HepG2 (cell line): Measurements from ENCODE around the gene CENPM. TPM values are rescaled to one million over a fixed set of nuclear protein-coding genes. Genes with fewer than 3 reads are reported as not detected.

ENCODE experiments used
- POGK ChIP-seq: sonication (generic); formaldehyde crosslinking; conservative IDR thresholded peaks from 2 replicates; pipeline ENCODE4 v1.8.0; 2022; ENCODE audit warnings: mild to moderate bottlenecking, moderate library complexity, missing genetic modification reagents
- ZBTB25 ChIP-seq: IDR thresholded peaks from 2 replicates; pipeline ENCODE4 v1.6.1; 2018; ENCODE audit warnings: missing genetic modification reagents
- ZNF83 ChIP-seq: sonication (generic); formaldehyde crosslinking; IDR thresholded peaks from 2 replicates; pipeline ENCODE4 v1.4.0; 2020; ENCODE audit warnings: missing genetic modification reagents, mild to moderate bottlenecking, borderline replicate concordance
- polyA plus RNA-seq, 8 experiments: library from polyadenylated mRNA; depleted of rRNA in 3 of 8; stranded (reverse) in 7 of 8; unstranded in 1 of 8; fragments of >200 nt; fragmentation: Illumina TruSeq in 4 of 8; extraction: Trizol in 4 of 8; gene quantifications; 2 replicates each; pipeline versions ENCODE4 v1.2.1 to v1.2.3, GENCODE V29; 2011 to 2016; ENCODE audit warnings: low read depth in 4 of 8, missing spikeins in 1 of 8, mixed read lengths in 1 of 8; ENCODE audit not compliant: insufficient read depth in 1 of 8
- total RNA-seq, 5 experiments: library from RNA; depleted of rRNA; stranded (reverse); fragments of >200 nt; fragmentation: Illumina TruSeq; extraction: Trizol; gene quantifications; 2 replicates each; pipeline ENCODE4 v1.2.3, GENCODE V29; 2016; ENCODE audit warnings: low read depth in 1 of 5
- TF ChIP-seq, protein P1 (sequence below): sonication (generic); formaldehyde crosslinking; IDR thresholded peaks from 2 replicates; pipeline ENCODE4 v1.5.0; 2020; ENCODE audit warnings: mild to moderate bottlenecking, missing genetic modification reagents

CENPM gene
- total and polyA plus RNA-seq, 2 of the 13 experiments (the other 11 are each of a cell fraction or from before 2014, with no cell fraction given) = 11.2 to 37.3 TPM

DNA sequence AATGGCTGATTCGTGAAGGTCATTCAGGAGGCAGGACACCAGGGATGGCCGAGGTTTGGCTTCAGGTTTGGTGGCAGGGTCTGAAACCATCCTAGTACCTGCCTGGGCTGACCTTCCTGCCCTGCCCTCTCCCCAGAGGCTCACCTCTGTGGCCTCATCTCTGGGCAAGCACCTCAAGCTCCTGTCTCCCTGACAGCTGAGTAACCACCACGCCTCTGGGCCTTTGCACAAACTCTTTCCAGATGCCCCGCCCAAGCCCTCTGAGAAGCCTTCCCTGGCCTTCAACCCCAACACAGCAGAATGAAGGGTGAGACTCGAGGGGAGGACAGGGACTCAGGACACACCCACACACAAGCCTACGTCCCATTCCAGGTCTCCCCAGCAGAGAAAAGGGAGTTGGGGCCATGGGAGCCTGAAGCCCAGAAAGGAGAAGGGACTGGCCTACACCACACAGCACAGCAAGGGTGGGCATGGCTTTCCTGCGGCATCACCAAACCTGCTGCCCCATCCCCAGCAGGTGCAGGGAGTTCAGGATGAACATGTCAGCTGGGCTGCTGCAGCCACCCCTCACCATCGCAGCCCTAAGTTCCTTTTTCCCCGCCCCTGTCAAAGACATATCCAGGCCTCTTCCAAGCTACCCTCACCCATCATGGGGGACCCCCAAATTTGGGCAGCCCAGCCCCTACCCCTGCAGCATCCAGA, 34.5 kb downstream of the CENPM start (continued):
- TF ChIP-seq, protein P1, sequence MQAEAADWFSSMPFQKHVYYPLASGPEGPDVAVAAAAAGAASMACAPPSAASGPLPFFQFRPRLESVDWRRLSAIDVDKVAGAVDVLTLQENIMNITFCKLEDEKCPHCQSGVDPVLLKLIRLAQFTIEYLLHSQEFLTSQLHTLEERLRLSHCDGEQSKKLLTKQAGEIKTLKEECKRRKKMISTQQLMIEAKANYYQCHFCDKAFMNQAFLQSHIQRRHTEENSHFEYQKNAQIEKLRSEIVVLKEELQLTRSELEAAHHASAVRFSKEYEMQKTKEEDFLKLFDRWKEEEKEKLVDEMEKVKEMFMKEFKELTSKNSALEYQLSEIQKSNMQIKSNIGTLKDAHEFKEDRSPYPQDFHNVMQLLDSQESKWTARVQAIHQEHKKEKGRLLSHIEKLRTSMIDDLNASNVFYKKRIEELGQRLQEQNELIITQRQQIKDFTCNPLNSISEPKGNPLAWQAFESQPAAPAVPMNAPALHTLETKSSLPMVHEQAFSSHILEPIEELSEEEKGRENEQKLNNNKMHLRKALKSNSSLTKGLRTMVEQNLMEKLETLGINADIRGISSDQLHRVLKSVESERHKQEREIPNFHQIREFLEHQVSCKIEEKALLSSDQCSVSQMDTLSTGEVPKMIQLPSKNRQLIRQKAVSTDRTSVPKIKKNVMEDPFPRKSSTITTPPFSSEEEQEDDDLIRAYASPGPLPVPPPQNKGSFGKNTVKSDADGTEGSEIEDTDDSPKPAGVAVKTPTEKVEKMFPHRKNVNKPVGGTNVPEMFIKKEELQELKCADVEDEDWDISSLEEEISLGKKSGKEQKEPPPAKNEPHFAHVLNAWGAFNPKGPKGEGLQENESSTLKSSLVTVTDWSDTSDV = no peak
- TF ChIP-seq ZBTB25 (CRISPR knock-in tag) (no peak), POGK (CRISPR knock-in tag) (no peak), ZNF83 (CRISPR knock-in tag) (no peak)
